GM18867 (cell line): ENCODE measurements around the gene PRIMA1.

Experiments used
- ATAC-seq: cut with Tn5 transposase; IDR thresholded peaks from one replicate; pipeline ENCODE4 v1.9.1; 2021; ENCODE audit warnings: mild to moderate bottlenecking, moderate library complexity; ENCODE audit not compliant: unreplicated experiment

The PRIMA1 gene

DNA sequence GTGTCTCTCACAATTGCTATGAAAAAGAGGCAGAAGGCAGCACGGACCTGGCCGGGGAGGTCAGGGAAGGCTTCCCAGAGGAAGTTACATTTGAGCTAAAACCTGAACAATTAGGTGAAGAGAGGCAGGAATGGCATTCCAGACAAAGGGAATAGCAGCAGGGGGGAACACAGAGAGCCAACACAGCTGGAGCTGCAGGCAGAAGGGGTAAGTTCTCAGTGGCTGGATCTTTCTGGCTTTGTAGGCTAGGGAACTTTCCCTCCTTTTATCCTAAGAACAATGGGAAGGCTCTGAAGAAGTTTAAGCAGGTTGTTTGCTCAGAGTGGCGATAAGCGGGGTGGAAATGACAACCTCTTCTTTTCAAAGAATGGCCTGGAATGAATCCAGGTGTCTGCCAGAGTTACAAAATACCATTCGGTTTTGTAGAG is 100.0 kb downstream of the PRIMA1 start:
- ATAC-seq, result no peak

GRCh38 chr14:93686268-93686667 is 102.0 kb downstream of the PRIMA1 start:
- ATAC-seq, result no peak

GRCh38 chr14:93685121-93685895 is 103.0 kb downstream of the PRIMA1 start:
- ATAC-seq, result no peak

DNA sequence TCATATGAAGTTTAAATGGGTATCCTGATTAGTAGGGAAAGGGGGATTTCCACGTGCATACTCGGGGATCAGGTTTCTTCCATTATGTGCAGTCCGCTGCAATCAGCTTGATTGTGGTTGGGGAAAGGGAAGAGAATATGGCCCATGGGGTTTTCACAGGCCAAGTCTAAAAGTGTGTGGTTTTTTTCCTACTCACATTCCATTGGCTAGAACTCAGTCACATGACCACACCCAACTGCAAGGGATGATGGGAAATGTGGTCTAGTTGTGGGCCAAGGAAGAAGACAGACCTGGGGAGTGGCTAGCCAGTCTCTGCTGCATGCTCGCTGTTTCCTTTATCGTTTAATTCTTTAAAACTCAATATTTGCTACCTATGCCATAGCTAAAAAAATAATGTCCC is 105.1 kb downstream of the PRIMA1 start:
- ATAC-seq, result no peak

DNA sequence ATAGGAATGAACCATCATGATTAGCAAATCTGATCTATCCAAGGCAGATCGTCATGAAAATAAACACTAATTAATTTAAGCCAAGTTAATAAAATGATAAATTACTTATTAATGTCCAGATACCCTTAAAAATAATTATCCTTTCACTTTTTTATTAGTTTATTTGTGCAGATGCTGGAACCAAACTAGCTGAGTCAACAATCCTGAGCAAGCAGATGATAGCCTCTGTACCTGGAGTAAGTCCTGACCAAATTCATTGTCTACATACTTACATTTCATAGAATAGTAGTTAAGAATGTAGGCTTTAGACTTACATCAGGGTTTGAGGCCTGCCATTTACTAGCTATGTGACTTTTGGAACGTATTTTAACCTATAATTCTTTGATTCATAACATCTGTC is 105.8 kb downstream of the PRIMA1 start:
- no peak for ATAC-seq

- ATAC-seq, result no peak
Observed at GRCh38 chr14:93676416-93676958, 111.8 kb downstream of the PRIMA1 start.

DNA sequence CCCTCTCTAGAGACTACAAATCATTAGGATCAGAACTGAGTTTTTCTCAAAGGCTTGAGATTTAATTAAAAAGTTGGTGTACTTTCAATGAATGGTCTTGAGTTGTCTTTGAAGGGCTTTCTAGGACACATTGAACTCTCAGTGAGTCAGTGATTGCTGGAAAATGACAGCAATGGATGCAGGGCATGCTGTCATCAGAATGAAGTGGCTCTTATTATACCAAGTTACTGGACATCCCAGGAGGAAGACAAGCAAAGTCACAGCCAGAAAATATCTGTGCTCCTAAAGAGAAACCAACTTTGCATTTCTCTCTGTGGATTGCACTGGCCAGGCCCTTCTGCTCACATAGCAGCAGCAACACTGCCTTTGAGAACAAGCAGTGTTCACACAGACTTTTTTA is 112.6 kb downstream of the PRIMA1 start:
- ATAC-seq, result no peak

GRCh38 chr14:93674343-93674742 is 113.9 kb downstream of the PRIMA1 start:
- no peak for ATAC-seq

DNA sequence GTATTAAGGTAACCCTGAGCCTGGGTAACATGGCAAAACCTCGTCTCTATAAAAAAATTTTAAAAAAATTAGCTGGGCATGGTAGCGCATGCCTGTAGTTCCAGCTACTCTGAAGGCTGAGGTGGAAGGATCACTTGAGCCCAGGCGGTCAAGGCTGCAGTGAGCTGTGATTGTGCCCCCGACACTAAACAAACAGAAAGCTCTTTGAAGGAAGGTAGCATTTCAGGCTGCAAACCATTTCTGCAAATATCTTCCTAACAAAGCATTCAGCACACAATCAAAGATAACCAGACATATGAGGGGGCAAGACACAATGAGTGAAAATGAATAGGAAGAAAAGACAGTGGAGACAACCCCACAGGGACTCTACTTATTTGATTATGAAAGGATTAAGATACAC is 118.7 kb downstream of the PRIMA1 start:
- no peak for ATAC-seq
